ENCODE measurements around the gene DOCK9. TPM values are rescaled to one million over a fixed set of nuclear protein-coding genes. Genes with fewer than 3 reads are reported as not detected.

The DOCK9 gene
- total RNA-seq, 1 donor from 2014 or later: 56.3 TPM

GRCh38 chr13:98866882-98867281 is 111.0 kb downstream of the DOCK9 start:
- Mint-ChIP-seq H3K4me1 (ENCODE audit: low read depth, unreplicated experiment) (no peaks in the 10 kb centered on the region), H3K4me3 (ENCODE audit: unreplicated experiment) (no peak overlapping the region), H3K27ac (ENCODE audit: unreplicated experiment) (no peak overlapping the region), H3K27me3 (ENCODE audit: low read depth, unreplicated experiment) (no peaks in the 10 kb centered on the region), H3K9me3 (ENCODE audit: unreplicated experiment) (peaks cover 3% of the 10 kb centered on the region), H3K36me3 (ENCODE audit: low read depth, unreplicated experiment) (peaks cover 32% of the 10 kb centered on the region)
- H3K9ac ChIP-seq (ENCODE audit: low read length): no peak overlapping the region
- no peak overlapping the region for H3K4me2 ChIP-seq (ENCODE audit: low read length)
- no peaks in the 10 kb centered on the region for H3K9me3 ChIP-seq (ENCODE audit: insufficient read depth, low read depth, low read length)
- no peak overlapping the region for H2AFZ ChIP-seq (ENCODE audit: low read depth, low read length)
- no peaks in the 10 kb centered on the region for H3K36me3 ChIP-seq (ENCODE audit: insufficient read depth, low read length)
- H3K4me1 ChIP-seq (ENCODE audit: insufficient read depth, low read length): no peaks in the 10 kb centered on the region
- no peak overlapping the region for H3K27ac ChIP-seq (ENCODE audit: low read depth, low read length)
- no peaks in the 10 kb centered on the region for H3K79me2 ChIP-seq (ENCODE audit: insufficient read depth, low read length)
- H4K20me1 ChIP-seq (ENCODE audit: insufficient read depth, low read length): no peaks in the 10 kb centered on the region
- FAIRE-seq (no peak), DNase-seq (ENCODE audit: low read depth) (no peak)
- H3K4me3 ChIP-seq (ENCODE audit: insufficient read depth, low read depth, low read length): no peak overlapping the region
- no peaks in the 10 kb centered on the region for H3K27me3 ChIP-seq (ENCODE audit: insufficient read depth, low read length)
- TF ChIP-seq, protein P1, sequence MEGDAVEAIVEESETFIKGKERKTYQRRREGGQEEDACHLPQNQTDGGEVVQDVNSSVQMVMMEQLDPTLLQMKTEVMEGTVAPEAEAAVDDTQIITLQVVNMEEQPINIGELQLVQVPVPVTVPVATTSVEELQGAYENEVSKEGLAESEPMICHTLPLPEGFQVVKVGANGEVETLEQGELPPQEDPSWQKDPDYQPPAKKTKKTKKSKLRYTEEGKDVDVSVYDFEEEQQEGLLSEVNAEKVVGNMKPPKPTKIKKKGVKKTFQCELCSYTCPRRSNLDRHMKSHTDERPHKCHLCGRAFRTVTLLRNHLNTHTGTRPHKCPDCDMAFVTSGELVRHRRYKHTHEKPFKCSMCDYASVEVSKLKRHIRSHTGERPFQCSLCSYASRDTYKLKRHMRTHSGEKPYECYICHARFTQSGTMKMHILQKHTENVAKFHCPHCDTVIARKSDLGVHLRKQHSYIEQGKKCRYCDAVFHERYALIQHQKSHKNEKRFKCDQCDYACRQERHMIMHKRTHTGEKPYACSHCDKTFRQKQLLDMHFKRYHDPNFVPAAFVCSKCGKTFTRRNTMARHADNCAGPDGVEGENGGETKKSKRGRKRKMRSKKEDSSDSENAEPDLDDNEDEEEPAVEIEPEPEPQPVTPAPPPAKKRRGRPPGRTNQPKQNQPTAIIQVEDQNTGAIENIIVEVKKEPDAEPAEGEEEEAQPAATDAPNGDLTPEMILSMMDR (IDR thresholded peaks at IDR 0.05; ENCODE audit: insufficient read depth, low read depth, low read length): no peak

- DNase-seq (ENCODE audit: low read depth): no peak
- Histone ChIP-seq H3K9ac (ENCODE audit: low read length) (no peak overlapping the region), H3K79me2 (ENCODE audit: insufficient read depth, low read length) (no peaks in the 10 kb centered on the region), H3K27me3 (ENCODE audit: insufficient read depth, low read length) (no peaks in the 10 kb centered on the region), H3K4me1 (ENCODE audit: insufficient read depth, low read length) (no peaks in the 10 kb centered on the region), H3K9me3 (ENCODE audit: insufficient read depth, low read depth, low read length) (no peaks in the 10 kb centered on the region), H3K4me3 (ENCODE audit: insufficient read depth, low read depth, low read length) (no peak overlapping the region), H4K20me1 (ENCODE audit: insufficient read depth, low read length) (no peaks in the 10 kb centered on the region), H2AFZ (ENCODE audit: low read depth, low read length) (no peak overlapping the region), H3K4me2 (ENCODE audit: low read length) (no peak overlapping the region), H3K27ac (ENCODE audit: low read depth, low read length) (no peak overlapping the region), H3K36me3 (ENCODE audit: insufficient read depth, low read length) (no peaks in the 10 kb centered on the region)
- FAIRE-seq: no peak
- H3K9me3 Mint-ChIP-seq (ENCODE audit: unreplicated experiment): no peaks in the 10 kb centered on the region
- no peaks in the 10 kb centered on the region for H3K27me3 Mint-ChIP-seq (ENCODE audit: low read depth, unreplicated experiment)
- peaks cover 17% of the 10 kb centered on the region for H3K36me3 Mint-ChIP-seq (ENCODE audit: low read depth, unreplicated experiment)
- H3K4me3 Mint-ChIP-seq (ENCODE audit: unreplicated experiment): no peak overlapping the region
- H3K4me1 Mint-ChIP-seq (ENCODE audit: low read depth, unreplicated experiment): no peaks in the 10 kb centered on the region
- TF ChIP-seq EZH2 (IDR thresholded peaks at IDR 0.05; ENCODE audit: insufficient read depth, low read length): no peak
- TF ChIP-seq, protein P1 (IDR thresholded peaks at IDR 0.05; ENCODE audit: insufficient read depth, low read depth, low read length): no peak
- H3K27ac Mint-ChIP-seq (ENCODE audit: unreplicated experiment): no peak overlapping the region
Observed at GRCh38 chr13:98860491-98860890, 117.4 kb downstream of the DOCK9 start.

DNA sequence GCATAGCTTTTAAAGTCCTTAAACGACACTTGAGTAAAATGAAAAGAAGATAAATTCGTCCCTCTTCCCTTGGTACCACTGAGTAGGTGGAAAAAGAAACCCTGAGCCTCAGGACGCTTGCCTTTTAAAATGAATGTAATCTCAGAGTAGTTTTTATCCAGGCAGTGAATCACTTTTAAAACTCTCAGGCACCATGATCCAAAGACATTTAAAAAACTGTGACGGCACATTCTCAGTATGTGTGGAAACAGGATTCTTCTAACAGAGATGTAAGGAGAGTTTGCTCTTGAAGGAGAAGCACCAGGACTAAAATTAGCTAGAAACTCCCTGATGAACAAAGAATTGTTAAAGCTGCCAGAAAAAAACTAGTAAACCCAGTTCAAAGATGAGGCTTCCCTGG is 119.7 kb downstream of the DOCK9 start:
- Histone ChIP-seq H3K9ac (ENCODE audit: low read length) (no peak overlapping the region), H3K4me2 (ENCODE audit: low read length) (no peak overlapping the region)
- FAIRE-seq: no peak

More for the DNA sequence above, 119.7 kb downstream of the DOCK9 start:
- no peak overlapping the region for H2AFZ ChIP-seq (ENCODE audit: low read depth, low read length)
- no peaks in the 10 kb centered on the region for H3K27me3 Mint-ChIP-seq (ENCODE audit: low read depth, unreplicated experiment)
- H3K79me2 ChIP-seq (ENCODE audit: insufficient read depth, low read length): no peaks in the 10 kb centered on the region
- TF ChIP-seq, protein P1 (IDR thresholded peaks at IDR 0.05; ENCODE audit: insufficient read depth, low read depth, low read length): no peak
- TF ChIP-seq EZH2 (IDR thresholded peaks at IDR 0.05; ENCODE audit: insufficient read depth, low read length): no peak
- no peaks in the 10 kb centered on the region for H4K20me1 ChIP-seq (ENCODE audit: insufficient read depth, low read length)
- no peak overlapping the region for H3K27ac Mint-ChIP-seq (ENCODE audit: unreplicated experiment)
- no peaks in the 10 kb centered on the region for H3K9me3 Mint-ChIP-seq (ENCODE audit: unreplicated experiment)
- H3K4me3 Mint-ChIP-seq (ENCODE audit: unreplicated experiment): no peak overlapping the region
- H3K27ac ChIP-seq (ENCODE audit: low read depth, low read length): no peak overlapping the region
- H3K4me1 ChIP-seq (ENCODE audit: insufficient read depth, low read length): peaks cover 6% of the 10 kb centered on the region
- DNase-seq (ENCODE audit: low read depth): no peak
- no peaks in the 10 kb centered on the region for H3K27me3 ChIP-seq (ENCODE audit: insufficient read depth, low read length)
- H3K9me3 ChIP-seq (ENCODE audit: insufficient read depth, low read depth, low read length): no peaks in the 10 kb centered on the region
- no peaks in the 10 kb centered on the region for H3K36me3 ChIP-seq (ENCODE audit: insufficient read depth, low read length)
- H3K4me1 Mint-ChIP-seq (ENCODE audit: low read depth, unreplicated experiment): no peaks in the 10 kb centered on the region
- H3K36me3 Mint-ChIP-seq (ENCODE audit: low read depth, unreplicated experiment): peaks cover 22% of the 10 kb centered on the region
- H3K4me3 ChIP-seq (ENCODE audit: insufficient read depth, low read depth, low read length): no peak overlapping the region
